ENCODE measurements around the gene KIAA0825.

Gene KIAA0825

GRCh38 chr5:94313188-94313587 is 305.2 kb downstream of the KIAA0825 start:
- no peak for DNase-seq (ENCODE audit: low spot score)

GRCh38 chr5:94312298-94312697 is 306.1 kb downstream of the KIAA0825 start:
- no peak for DNase-seq (ENCODE audit: low spot score)

GRCh38 chr5:94310833-94311232 is 307.6 kb downstream of the KIAA0825 start:
- no peak for DNase-seq (ENCODE audit: low spot score)

- no peak for DNase-seq (ENCODE audit: low spot score)
These were observed 309.3 kb downstream of the KIAA0825 start for GRCh38 chr5:94309141-94309540.

- DNase-seq (ENCODE audit: low spot score) = no peak
These were observed 310.0 kb downstream of the KIAA0825 start for GRCh38 chr5:94308442-94308841.

- DNase-seq (ENCODE audit: low spot score) = no peak
These were observed 314.3 kb downstream of the KIAA0825 start for GRCh38 chr5:94304146-94304545.

GRCh38 chr5:94288937-94289336 is 329.5 kb downstream of the KIAA0825 start:
- no peak for DNase-seq (ENCODE audit: low spot score)

- DNase-seq (ENCODE audit: low spot score) = no peak
These were observed 332.4 kb downstream of the KIAA0825 start for GRCh38 chr5:94285984-94286383.

- DNase-seq (ENCODE audit: low spot score) = no peak
These were observed 335.3 kb downstream of the KIAA0825 start for GRCh38 chr5:94283093-94283492.

GRCh38 chr5:94281236-94281801 is 337.1 kb downstream of the KIAA0825 start:
- DNase-seq (ENCODE audit: low spot score) = no peak

GRCh38 chr5:94276751-94277150 is 341.7 kb downstream of the KIAA0825 start:
- DNase-seq (ENCODE audit: low spot score) = no peak

- DNase-seq (ENCODE audit: low spot score) = no peak
These were observed 342.4 kb downstream of the KIAA0825 start for GRCh38 chr5:94276048-94276447.

GRCh38 chr5:94274707-94275106 is 343.7 kb downstream of the KIAA0825 start:
- no peak for DNase-seq (ENCODE audit: low spot score)

GRCh38 chr5:94268226-94268625 is 350.2 kb downstream of the KIAA0825 start:
- no peak for DNase-seq (ENCODE audit: low spot score)

- DNase-seq (ENCODE audit: low spot score) = no peak
These were observed 351.0 kb downstream of the KIAA0825 start for GRCh38 chr5:94267350-94267899.

- DNase-seq (ENCODE audit: low spot score) = no peak
These were observed 352.2 kb downstream of the KIAA0825 start for GRCh38 chr5:94266170-94266569.

- no peak for DNase-seq (ENCODE audit: low spot score)
These were observed 355.3 kb downstream of the KIAA0825 start for GRCh38 chr5:94263068-94263467.

- DNase-seq (ENCODE audit: low spot score) = no peak
These were observed 358.3 kb downstream of the KIAA0825 start for GRCh38 chr5:94260096-94260495.

- DNase-seq (ENCODE audit: low spot score) = no peak
These were observed 364.2 kb downstream of the KIAA0825 start for GRCh38 chr5:94254214-94254613.

GRCh38 chr5:94250985-94251384 is 367.4 kb downstream of the KIAA0825 start:
- DNase-seq (ENCODE audit: low spot score) = no peak

GRCh38 chr5:94249430-94249829 is 369.0 kb downstream of the KIAA0825 start:
- no peak for DNase-seq (ENCODE audit: low spot score)

GRCh38 chr5:94248175-94248875 is 370.1 kb downstream of the KIAA0825 start:
- no peak for DNase-seq (ENCODE audit: low spot score)

- DNase-seq (ENCODE audit: low spot score) = no peak
These were observed 372.8 kb downstream of the KIAA0825 start for GRCh38 chr5:94245608-94246007.

- DNase-seq (ENCODE audit: low spot score) = no peak
These were observed 373.5 kb downstream of the KIAA0825 start for GRCh38 chr5:94244921-94245320.
